ENCODE results near the gene FAM114A1.
"Not testable (repeated sequence)": the region's sequence is repeated elsewhere in the genome, so short reads cannot be mapped to it uniquely, and the experiment has no call there.

The FAM114A1 gene

DNA sequence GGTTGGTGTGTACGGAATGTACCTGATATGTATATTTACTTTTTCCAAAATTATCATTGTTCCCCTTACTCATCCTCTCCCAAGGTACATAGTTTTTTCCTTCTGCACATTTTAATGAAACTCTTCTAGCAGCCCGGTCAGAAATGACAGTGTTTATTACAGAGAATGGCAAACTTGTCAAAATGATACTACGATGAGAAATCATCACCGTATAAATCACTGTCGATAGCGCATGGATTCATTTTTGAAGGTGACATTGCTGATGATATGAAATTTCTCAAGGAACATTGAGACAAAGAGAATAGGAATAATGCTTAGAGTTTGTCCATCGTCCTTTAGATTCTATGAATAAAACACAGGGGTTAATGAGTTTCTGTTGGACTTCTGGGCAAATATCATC is 30.6 kb downstream of the FAM114A1 start:
- DNase-seq (ENCODE audit: low read depth in 1 of 2, low spot score in 1 of 2): no peak

DNA sequence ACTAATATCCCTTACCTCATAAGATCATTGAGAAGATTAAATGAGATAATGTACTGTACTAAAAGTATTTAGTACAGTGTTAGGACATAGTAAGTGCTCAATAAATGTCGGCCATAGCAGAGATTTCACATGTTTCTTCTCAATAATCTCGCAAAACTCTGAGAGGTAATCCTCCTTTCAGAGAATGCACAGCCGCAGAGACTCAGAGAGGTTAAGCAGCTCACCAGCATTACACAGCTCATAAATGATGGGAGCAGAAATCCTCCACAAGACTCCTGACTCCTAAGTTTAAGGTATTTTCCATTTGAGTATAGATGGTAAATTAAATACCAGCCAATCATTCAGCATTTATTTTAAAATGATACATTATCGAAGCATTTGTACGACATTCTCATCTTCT is 34.6 kb downstream of the FAM114A1 start:
- DNase-seq (ENCODE audit: low read depth in 1 of 2, low spot score in 1 of 2): no peak

DNA sequence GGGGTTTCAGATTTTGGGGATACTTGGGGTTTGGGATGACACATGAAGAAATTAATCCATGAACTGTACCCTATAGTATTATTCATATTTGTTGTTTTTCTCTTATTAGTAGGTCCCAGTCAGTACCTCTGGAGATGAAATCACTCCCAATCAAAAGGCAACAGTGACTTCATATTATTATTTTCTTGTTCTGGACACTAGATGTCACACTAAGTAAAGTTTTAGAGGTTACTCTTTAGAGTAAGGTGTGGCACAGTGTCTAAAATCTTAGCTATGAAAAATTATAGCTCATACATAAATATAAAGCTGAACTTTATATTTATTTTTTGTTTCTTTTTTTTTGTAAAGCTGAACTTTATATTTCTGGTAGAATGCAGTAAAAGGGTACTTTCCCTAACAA is 35.1 kb downstream of the FAM114A1 start:
- no peak for DNase-seq (ENCODE audit: low read depth in 1 of 2, low spot score in 1 of 2)

DNA sequence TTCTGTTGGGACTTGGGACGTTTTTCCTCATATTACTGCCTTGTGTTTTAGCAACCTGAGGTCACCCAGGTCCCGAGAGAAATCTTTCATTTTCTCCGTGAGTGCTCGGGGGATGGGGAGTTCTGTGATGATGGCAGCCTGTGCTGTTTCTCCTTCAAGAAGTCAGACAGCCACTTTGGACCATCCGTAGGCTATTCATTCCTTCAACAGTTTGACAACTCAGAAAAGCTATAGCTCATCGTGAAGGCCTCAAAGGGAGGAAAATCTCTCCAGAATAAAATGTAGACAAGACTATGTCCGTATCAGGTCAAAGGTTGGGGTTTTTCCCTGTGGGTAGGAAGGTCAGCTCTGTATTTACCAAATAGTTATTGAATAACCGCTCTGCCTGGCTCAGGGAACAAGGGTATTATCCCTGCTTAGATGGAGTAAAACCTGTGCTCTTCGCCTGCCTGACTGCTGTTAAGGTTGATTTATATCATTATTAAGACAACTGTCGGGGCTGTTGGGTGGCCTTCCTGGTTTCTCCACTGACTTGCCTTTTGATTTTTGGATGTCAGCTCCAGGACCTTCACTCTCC is 36.6 kb downstream of the FAM114A1 start:
- DNase-seq (ENCODE audit: low read depth in 1 of 2, low spot score in 1 of 2): no peak

DNA sequence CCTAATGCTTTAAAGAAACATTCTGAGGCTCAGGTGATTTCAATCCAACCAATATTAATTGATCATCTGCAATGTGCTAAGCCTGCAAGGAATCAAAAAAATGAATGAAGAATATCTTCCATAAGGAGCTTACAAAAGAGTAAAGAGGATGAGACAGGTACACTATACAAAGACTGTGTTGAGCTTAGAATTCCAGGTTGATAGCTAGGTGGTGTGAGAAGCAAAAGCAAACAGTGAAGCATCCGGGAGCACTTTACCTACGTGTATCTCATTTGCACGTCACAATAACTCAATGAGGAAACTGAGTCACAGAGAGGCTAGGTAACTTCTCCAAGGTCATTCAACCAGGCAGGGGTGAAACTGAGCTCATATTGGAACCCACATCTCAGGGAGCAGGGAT is 37.1 kb downstream of the FAM114A1 start:
- no peak for DNase-seq (ENCODE audit: low read depth in 1 of 2, low spot score in 1 of 2)

DNA sequence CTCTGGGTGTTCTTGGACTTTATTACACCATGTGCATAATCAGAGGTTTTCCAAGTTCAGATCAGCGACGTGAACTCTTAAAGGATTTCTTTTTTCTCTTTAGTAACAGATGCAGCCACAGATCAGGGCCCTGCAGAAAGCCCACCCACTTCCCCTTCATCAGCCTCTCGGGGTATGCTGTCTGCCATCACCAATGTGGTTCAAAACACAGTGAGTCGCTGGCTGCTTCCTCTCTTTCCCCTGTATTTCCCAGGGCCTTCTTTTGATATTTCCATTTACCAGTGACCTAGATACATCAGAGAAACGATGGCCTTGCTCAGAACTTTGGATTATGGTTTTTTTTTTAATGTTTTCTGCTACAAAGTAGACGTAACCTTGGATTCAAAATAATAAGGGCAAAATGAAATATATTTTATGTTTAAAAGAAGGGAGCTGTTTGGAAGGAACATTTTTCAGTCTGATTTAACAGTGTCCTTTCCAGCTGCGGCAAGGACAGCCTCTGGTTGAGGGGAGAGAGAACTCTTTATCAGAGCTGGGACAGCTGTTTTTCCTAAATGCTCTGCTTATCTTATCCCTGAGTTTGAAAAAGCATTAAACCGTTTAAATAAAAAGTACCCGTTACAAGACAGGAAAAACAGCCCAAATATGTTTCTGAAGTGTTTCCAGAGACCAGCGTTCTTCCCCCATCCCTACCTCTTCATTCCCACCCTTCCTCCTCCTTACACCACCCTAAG is 38.2 kb downstream of the FAM114A1 start:
- DNase-seq (ENCODE audit: low read depth in 1 of 2, low spot score in 1 of 2): no peak

DNA sequence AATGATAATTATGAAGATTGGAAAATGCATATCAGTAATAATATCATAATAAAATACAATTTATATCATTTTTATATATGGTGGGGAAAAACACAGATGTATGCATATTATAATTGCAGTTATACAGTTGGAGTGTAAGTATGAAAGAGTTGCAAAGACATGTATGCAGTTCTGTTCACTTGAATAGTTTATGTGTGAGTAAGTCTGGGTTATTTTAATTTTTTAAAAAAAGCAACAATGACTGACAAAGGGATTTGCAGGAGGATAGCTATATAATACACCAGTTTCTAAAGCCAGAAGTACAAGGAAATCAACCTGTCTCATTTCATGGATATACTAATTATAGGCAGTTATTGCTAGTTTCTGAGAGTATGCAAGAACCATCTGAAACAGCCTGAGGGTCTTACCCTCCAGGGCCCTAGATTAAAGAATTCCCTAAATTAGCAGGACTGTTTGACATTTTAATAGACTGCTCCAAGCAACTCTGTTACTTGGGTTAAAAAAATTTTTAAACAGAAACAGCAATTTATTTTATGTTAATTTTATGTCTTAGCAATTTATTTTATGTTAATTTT is 40.2 kb downstream of the FAM114A1 start:
- DNase-seq (ENCODE audit: low read depth in 1 of 2, low spot score in 1 of 2): no peak

DNA sequence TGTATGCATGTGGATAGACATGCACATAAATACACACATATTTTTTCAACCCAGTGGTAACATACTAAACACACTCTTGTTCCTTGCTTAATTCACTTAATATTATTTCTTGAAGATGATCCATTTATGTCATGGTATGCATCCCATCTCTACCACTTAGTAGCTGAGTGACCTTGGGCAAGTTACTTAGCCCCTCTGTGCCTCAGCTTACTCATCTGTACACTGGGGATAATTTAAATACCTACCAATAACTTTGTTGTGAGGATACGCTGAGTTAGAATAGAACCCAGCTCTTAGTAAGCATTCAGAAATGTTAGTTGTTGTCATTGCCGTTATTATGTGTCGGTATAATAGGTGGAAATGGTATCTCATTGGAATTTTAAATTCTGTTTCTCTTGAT is 41.4 kb downstream of the FAM114A1 start:
- DNase-seq (ENCODE audit: low read depth in 1 of 2, low spot score in 1 of 2): no peak

DNA sequence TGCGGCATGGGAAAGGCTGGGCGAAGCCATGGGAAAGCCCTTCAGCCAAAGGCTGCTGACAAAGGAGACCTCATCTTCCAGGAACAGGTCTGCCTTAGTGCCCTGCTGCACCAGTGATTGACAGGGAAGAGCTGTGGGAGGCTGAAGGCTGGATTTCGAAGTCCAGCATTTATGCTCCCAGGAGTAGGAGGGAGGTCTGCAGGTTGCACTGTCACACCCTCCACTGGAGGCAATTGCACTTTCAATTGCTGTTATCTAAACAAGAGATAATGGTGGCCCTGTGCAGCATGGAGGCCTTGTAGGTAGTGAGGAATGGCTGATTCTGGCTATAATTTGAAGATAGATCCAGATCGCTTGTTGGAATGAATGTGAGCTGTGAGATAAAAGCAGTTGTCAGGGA is 43.7 kb downstream of the FAM114A1 start:
- no peak for DNase-seq (ENCODE audit: low read depth in 1 of 2, low spot score in 1 of 2)

DNA sequence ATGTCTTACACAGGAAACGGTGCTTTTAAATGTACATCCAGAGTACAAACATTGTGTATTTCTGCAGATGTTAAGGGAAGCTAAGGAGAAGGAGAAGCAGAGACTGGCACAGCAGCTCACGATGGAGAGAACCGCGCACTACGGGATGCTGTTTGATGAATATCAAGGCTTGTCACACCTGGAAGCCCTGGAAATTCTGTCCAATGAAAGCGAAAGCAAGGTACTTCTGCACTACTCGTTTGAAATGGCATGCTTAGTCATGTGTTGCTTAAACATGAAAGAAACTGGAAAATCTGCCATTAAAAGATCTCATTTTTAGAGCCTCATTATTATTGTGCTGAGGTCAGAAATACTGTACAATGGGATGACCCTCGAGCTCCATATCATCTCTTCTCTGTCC is 47.2 kb downstream of the FAM114A1 start:
- no peak for DNase-seq (ENCODE audit: low read depth in 1 of 2, low spot score in 1 of 2)

DNA sequence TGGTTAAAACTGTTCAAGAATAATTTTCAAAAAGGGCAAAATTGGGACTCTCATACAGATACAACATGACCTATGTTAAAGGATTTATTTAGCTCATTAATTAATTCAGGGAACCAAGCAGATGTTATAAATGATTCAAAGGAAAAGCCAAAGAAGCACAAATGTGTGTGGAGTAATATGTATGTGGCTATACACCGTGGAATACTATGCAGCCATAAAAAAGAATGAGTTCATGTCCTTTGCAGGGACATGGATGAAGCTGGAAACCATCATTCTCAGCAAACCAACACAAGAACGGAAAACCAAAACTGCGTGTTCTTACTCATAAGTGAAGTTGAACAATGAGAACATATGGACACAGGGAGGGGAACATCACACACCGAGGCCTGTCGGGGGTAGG is 48.7 kb downstream of the FAM114A1 start:
- DNase-seq (ENCODE audit: low read depth in 1 of 2, low spot score in 1 of 2): not testable (repeated sequence)

DNA sequence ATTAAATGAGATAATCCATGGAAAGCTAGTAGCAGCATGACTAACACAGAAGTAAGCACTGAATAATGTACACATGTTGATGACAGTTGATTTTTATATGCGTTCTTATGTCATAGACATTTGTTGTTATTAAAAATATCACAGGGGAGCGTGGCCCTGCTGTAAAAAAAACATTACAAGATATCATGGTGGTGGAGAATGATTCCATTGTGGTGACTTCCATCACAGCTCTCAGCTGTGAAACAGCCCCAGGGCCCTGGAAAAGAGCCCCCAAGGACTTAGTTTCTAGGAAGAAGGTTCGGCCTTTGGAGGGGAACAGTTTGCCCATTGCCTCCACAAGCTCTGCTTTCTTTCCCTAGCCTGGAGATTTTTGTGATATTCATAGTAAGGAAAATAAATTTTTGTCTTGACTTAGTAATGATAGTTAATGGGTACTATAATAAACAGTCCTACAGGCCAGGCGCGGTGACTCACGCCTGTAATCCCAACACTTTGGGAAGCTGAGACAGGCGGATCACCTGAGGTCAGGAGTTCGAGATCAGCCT is 49.9 kb downstream of the FAM114A1 start:
- no peak for DNase-seq (ENCODE audit: low read depth in 1 of 2, low spot score in 1 of 2)

DNA sequence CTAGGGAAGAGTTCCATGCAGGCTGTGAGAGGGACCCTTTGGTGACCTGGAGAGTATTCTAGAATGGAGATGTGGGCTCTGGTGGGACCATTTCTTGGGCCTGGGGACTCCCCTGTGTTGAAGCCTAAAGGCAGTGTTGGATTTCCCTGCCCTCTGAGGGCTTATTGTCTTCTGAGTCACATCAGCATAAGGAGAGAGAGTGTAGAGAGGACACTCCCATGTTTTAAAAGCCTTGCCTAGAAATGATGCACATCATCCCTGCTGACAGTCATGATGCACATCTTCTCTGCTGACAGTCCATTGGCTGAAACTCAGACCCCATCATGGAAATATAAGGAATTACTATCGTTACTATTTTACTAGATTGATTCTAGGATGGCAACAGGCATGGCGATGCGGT is 51.9 kb downstream of the FAM114A1 start:
- no peak for DNase-seq (ENCODE audit: low read depth in 1 of 2, low spot score in 1 of 2)

DNA sequence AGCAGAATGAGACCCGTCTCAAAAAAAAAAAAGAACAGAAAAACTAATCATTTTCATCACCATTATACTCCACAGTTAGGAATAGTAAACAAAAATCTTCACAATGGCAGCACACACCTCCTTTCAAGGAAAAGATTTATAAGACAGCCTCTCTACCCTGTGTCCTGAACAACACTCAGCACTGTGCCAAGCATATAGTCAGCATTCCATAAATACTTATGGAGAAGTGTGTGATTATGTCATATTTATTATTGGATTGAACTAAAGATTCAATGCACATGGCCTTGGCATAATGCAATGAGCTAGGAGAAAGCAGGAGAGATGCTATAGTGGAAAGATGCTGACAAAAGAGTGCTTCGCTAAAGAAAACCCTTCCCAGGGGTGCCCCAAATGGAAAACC is 52.6 kb downstream of the FAM114A1 start:
- no peak for DNase-seq (ENCODE audit: low read depth in 1 of 2, low spot score in 1 of 2)

DNA sequence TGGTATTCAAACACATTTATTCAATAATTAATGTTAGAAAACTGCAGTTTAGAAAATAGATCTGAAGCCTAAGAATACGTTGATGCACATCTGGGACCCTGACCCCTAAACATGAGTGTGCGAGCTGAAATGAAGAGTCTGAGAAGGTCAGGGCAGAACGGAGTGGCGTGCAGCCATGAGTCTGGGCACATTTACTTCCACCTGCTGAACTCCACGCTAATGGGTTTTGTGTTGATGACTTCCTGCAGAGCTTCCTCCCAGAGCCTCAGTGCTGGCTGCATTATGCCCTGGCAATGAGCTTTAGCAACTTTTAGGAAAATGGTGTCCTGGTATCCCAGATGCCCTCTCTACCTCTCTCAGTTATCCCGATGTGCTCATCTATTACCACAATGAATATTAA is 53.1 kb downstream of the FAM114A1 start:
- no peak for DNase-seq (ENCODE audit: low read depth in 1 of 2, low spot score in 1 of 2)

DNA sequence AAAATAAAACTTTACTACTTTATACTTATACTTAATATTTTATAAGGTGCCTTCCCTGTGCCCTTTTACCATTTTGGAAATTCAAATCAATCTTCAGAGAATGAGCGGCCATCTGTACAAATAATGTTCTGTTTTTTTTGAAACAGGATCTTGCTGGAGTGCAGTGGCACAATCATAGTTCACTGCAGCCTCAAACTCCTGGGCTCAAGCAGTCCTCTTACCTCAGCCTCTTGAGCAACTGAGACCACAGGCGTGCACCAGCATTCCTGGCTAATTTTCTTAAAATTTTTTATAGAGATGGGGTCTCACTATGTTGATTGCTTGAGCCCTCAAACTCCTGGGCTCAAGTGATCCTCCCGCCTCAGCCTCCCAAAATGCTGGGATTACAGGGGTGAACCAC is 53.5 kb downstream of the FAM114A1 start:
- DNase-seq (ENCODE audit: low read depth in 1 of 2, low spot score in 1 of 2): no peak

DNA sequence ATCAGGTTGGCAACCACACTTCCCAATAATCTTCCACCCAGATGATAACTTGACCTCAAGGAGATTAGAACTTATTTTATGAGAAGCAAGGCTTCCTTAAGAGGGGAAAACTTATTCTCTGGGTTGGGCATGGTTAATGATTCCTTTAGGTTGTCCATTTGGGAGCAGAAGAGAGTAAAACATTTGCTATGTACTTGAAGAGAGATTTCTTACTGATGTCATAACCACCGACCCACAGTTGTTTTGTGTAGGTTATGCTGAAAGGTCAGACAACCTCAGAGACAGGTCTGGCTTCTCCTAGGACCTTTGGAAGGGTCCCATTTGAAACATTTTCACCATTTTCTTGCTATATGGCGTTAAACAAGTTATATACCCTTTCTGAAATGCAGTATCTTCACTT is 56.1 kb downstream of the FAM114A1 start:
- no peak for DNase-seq (ENCODE audit: low read depth in 1 of 2, low spot score in 1 of 2)

DNA sequence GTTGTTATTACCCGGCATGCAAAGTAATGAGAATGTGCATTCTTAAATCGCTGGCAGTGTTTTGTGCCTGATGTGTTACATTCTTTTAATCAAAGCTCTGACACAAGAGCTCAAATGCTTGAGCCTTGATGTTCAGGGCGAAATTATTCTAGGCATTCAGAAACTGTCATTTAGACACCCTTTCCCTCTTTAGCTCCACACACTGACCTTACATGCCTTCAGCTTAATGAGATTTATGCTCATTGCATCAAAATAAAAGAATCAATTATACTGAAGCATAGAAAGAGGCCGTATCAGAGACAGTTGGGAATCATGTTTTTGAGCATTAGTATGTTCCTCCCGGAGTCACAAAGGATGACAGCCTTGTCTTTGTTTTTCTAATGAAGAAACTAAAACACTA is 56.7 kb downstream of the FAM114A1 start:
- DNase-seq (ENCODE audit: low read depth in 1 of 2, low spot score in 1 of 2): no peak

DNA sequence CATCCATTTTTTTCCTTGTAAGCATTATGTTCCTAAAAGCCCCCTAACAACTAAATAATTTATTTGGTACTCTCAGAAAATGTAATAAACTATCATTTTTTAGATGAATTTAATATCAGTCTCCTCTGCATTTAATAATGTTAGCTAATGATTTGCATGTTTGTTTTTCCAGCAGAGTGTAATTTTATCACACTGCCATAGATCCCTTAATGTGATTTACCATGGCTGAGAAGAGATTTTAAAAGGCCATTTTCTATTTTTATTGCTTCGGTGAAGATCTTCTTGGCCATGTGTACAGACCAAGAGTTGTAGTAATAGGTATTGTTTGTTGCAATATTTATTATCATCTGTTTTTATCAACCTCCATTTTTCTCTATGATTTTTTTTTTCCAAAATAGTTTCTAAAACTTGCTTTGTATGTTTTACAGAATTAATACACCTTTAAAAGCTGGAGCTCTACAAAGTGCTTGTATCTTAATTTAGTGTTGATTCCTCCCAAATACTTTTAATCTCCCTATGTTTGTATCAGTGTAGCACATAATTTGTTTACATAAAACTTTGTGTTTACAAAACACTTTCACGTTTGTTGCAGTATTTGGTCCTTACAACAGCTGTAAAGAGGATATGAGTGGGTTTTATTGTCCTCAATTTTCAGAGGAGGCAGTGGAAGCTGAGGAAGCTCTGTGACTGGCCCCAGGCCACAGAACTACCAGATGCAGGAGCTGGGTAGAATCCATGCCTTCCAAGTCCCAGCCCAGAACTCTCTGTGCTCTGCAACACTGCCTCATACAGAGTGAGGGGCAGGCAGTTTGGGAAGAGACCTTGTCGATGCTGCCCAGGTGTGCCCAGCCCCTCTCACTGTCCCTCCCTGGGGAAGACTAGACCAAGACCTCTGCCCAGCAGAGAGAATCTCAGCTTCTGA is 58.1 kb downstream of the FAM114A1 start:
- no peak for DNase-seq (ENCODE audit: low read depth in 1 of 2, low spot score in 1 of 2)

DNA sequence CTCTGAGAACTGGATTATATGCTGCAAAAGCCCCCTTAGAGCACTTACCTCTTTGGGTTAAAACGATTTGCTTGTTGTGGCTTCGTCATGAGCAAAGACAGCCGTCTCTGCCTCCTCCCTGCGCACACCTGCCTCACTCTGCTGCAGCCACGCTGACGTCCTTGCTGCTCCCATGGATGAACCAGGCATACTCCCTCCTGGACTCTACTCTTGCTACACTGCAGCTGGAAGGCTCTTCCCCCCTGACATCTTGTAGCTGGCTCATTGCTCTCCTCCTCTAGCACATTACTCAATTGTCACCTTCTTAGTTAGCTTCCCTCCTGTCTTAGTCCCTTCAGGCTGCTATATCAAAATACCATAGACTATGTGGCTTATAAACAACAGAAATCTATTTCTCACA is 59.3 kb downstream of the FAM114A1 start:
- no peak for DNase-seq (ENCODE audit: low read depth in 1 of 2, low spot score in 1 of 2)

DNA sequence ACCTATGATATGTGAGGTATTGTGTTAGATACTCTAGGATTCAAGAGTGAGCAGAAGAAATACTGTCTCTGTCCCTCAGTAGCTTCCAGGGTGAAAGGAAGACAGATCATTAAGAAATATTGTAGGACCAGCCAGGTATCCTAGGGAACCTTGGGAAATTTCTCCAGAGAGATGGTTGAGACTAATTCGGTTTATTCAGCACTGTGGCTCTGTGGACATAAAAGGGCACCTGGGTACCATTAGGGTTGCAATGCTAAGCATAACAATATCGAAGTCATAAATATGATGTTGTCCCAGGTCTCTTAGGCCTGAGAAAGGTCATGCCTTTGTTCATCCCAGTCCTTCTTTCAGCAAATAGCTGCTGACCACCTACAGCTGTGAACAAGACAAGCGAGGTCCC is 61.0 kb downstream of the FAM114A1 start:
- DNase-seq (ENCODE audit: low read depth in 1 of 2, low spot score in 1 of 2): no peak

DNA sequence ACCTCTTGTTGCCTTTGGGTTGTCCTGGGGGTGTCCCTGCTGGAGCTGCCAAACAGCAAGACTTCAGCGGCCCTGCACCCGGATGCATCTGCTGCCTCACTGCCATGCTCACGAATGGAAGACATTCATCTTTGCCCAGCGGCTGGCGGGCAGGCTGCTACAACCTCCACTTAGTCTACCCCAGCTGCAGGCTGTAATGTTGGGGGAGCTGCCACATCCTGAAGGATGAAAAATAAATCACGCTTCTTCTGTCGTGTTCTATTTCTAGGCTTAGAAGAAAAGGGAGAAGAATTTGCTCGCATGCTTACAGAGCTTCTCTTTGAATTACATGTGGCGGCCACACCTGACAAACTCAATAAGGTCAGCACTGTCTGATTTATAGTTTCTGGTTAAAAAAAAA is 61.4 kb downstream of the FAM114A1 start:
- no peak for DNase-seq (ENCODE audit: low read depth in 1 of 2, low spot score in 1 of 2)
